MCF 10A (cell line): ENCODE measurements around the gene PGAM2. TPM values are rescaled to one million over a fixed set of nuclear protein-coding genes. Genes with fewer than 3 reads are reported as not detected.

Experiments used
- BruUV-seq: library from RNA; stranded (reverse); fragments of 400-500 nt; replicated peaks from 2 replicates; lab custom pipeline; 2021; lab: Mats Ljungman, UMichigan
- CTCF ChIA-PET: fragments of 300-600 bp; sonication (Branson Sonifier 250); formaldehyde crosslinking; extraction: SDS; loops from one replicate; lab custom pipeline; 2021; ENCODE audit warnings: antibody characterized with exemption, inconsistent platforms; lab: Yijun Ruan, JAX
- POLR2A ChIA-PET: fragments of 300-600, 350-650 bp; sonication (Branson Sonifier 250); formaldehyde crosslinking; extraction: SDS; loops from one replicate; lab custom pipeline; 2020; ENCODE audit warnings: antibody characterized with exemption, inconsistent platforms; lab: Yijun Ruan, JAX
- DNase-seq: peaks from one replicate; pipeline ENCODE4 v3.0.0-alpha.2; 2018; ENCODE audit not compliant: unreplicated experiment
- H3K27ac Mint-ChIP-seq: one replicate; pipeline ENCODE4 v1.8.0; 2022; ENCODE audit warnings: mild to moderate bottlenecking, low read depth, mixed read lengths; ENCODE audit not compliant: unreplicated experiment
- H3K27me3 Mint-ChIP-seq: one replicate; pipeline ENCODE4 v1.8.0; 2022; ENCODE audit warnings: mixed read lengths; ENCODE audit not compliant: insufficient read depth, unreplicated experiment
- H3K36me3 Mint-ChIP-seq: one replicate; pipeline ENCODE4 v1.8.0; 2022; ENCODE audit warnings: mild to moderate bottlenecking, moderate library complexity, mixed read lengths; ENCODE audit not compliant: insufficient read depth, unreplicated experiment
- H3K4me1 Mint-ChIP-seq: one replicate; pipeline ENCODE4 v1.8.0; 2022; ENCODE audit warnings: mixed read lengths; ENCODE audit not compliant: insufficient read depth, unreplicated experiment
- H3K4me3 Mint-ChIP-seq: one replicate; pipeline ENCODE4 v1.8.0; 2022; ENCODE audit warnings: mild to moderate bottlenecking, moderate library complexity, mixed read lengths; ENCODE audit not compliant: unreplicated experiment
- H3K9me3 Mint-ChIP-seq: one replicate; pipeline ENCODE4 v1.8.0; 2022; ENCODE audit warnings: mixed read lengths; ENCODE audit not compliant: unreplicated experiment
- CTCF ChIP-seq: fragments of 200-600 bp; IDR thresholded peaks from one replicate; pipeline ENCODE4 v1.8.0; 2022; ENCODE audit warnings: antibody characterized with exemption, mild to moderate bottlenecking; ENCODE audit not compliant: unreplicated experiment
- intact Hi-C: fragments of 100-400 bp; cut with micrococcal nuclease; formaldehyde crosslinking; loops from 2 replicates; pipeline ENCODE4 v1.14.1; 2022
- total RNA-seq: library from RNA; stranded (reverse); gene quantifications from 2 replicates; pipeline ENCODE4 v1.2.3, GENCODE V29; 2022

Gene PGAM2
- total RNA-seq, 1 experiment from 2014 or later = not detected

- H3K4me3 Mint-ChIP-seq = peak overlapping the region; percentile 78
- H3K36me3 Mint-ChIP-seq = peaks cover 7% of the 10 kb centered on the region
- ChIA-PET POLR2A (interaction anchor here (0.6 to 2.0 kb wide), 10 partner anchors 12 to 594 kb away, joined by 3 to 24 read pairs (median 6); partner anchors contain the start of genes NUDCD3, PGAM2 and YKT6), CTCF (interaction anchor here (1.3 kb wide), 1 partner anchor 17 kb away, joined by 4 read pairs; no protein-coding TSS in a partner anchor)
- intact Hi-C loops = no loop called here
- peaks cover 26% of the 10 kb centered on the region for H3K4me1 Mint-ChIP-seq
- no peak for TF ChIP-seq CTCF
- no peaks in the 10 kb centered on the region for H3K27me3 Mint-ChIP-seq
- BruUV-seq = TSS peak; percentile 30
- DNase-seq = peak; percentile 55
- H3K9me3 Mint-ChIP-seq = no peaks in the 10 kb centered on the region
- H3K27ac Mint-ChIP-seq = peak overlapping the region; percentile 86
Observed at GRCh38 chr7:44045226-44046014, 19.9 kb downstream of the PGAM2 start.

GRCh38 chr7:44044315-44045225 lies 20.8 kb downstream of the PGAM2 start, which contains the start of gene DBNL:
TSS of gene DBNL (plus strand) at chr7:44044702. CDS start at chr7:44044738, 36 bp downstream.
- H3K4me1 Mint-ChIP-seq = peaks cover 26% of the 10 kb centered on the region
- no TSS peak for BruUV-seq
- no peaks in the 10 kb centered on the region for H3K27me3 Mint-ChIP-seq
- DNase-seq = peak; percentile 86
- H3K27ac Mint-ChIP-seq = peak within 1 kb of the TSS; percentile 86
- H3K36me3 Mint-ChIP-seq = peaks cover 7% of the 10 kb centered on the region
- CTCF ChIA-PET = interaction anchor here (0.6 to 1.3 kb wide), 2 partner anchors 18 to 39 kb away, joined by 4 to 6 read pairs; no protein-coding TSS in a partner anchor
- H3K4me3 Mint-ChIP-seq = peak within 1 kb of the TSS; percentile 78
- no peak for TF ChIP-seq CTCF
- H3K9me3 Mint-ChIP-seq = no peaks in the 10 kb centered on the region
- intact Hi-C loops = no loop called here
- POLR2A ChIA-PET = interaction anchor here (0.6 to 2.0 kb wide), 27 partner anchors 8 to 840 kb away, joined by 3 to 24 read pairs (median 4); partner anchors contain the start of genes DDX56, NUDCD3, PGAM2 and POLD2

GRCh38 chr7:44043902-44044301 lies 21.5 kb downstream of the PGAM2 start:
- no peaks in the 10 kb centered on the region for H3K27me3 Mint-ChIP-seq
- TSS peak; percentile 91 for BruUV-seq
- CTCF ChIA-PET = no interaction called here
- no peak for DNase-seq
- H3K4me1 Mint-ChIP-seq = peaks cover 26% of the 10 kb centered on the region
- peaks cover 7% of the 10 kb centered on the region for H3K36me3 Mint-ChIP-seq
- peak overlapping the region; percentile 86 for H3K27ac Mint-ChIP-seq
- H3K9me3 Mint-ChIP-seq = no peaks in the 10 kb centered on the region
- intact Hi-C loops = no loop called here
- no peak for TF ChIP-seq CTCF
- H3K4me3 Mint-ChIP-seq = peak overlapping the region; percentile 78
- POLR2A ChIA-PET = interaction anchor here (0.6 to 2.0 kb wide), 24 partner anchors 9 to 957 kb away, joined by 3 to 24 read pairs (median 5); partner anchors contain the start of genes DDX56, NUDCD3, PGAM2 and POLD2
